ENCODE measurements around the gene TTC9B. TPM values are rescaled to one million over a fixed set of nuclear protein-coding genes. Genes with fewer than 3 reads are reported as not detected.

TTC9B gene
- total and polyA plus RNA-seq, 2 donors (not counting 1 experiment from before 2014, with no cell fraction given): not detected

GRCh38 chr19:40216013-40216776 lies 2.0 kb downstream of the TTC9B start:
- H3K4me3 Mint-ChIP-seq: no peak overlapping the region
- WGBS (ENCODE audit: insufficient coverage): 65% methylated on average over 21 of the region's 23 CpGs
- CTCF ChIA-PET: no interaction called here
- no peaks in the 10 kb centered on the region for H3K9me3 Mint-ChIP-seq (ENCODE audit: insufficient read depth)
- DNase-seq: no peak
- peaks cover 9 to 23% of the 10 kb centered on the region in 2 donors for H3K4me1 ChIP-seq (ENCODE audit: control insufficient read depth in 2 of 2, insufficient read depth in 2 of 2, low read length in 2 of 2)
- POLR2A ChIA-PET: no interaction called here
- intact Hi-C loops (cut with micrococcal nuclease): no loop called here
- no peaks in the 10 kb centered on the region for H4K20me1 ChIP-seq (ENCODE audit: control insufficient read depth, insufficient read depth, low read length, poor library complexity, severe bottlenecking)
- H3K27me3 Mint-ChIP-seq: peaks cover 32% of the 10 kb centered on the region
- H3K79me2 ChIP-seq (ENCODE audit: control insufficient read depth, insufficient read depth, low read length): no peaks in the 10 kb centered on the region
- no peaks in the 10 kb centered on the region for H3K36me3 ChIP-seq (replicated peaks in 1 of 2; ENCODE audit: control extremely low read depth in 1 of 2, control insufficient read depth in 1 of 2, extremely low read depth in 1 of 2, insufficient read depth in 2 of 2, low read length in 1 of 2)
- ATAC-seq (ENCODE audit: low read depth): no peak
- no peak overlapping the region for H3K27ac Mint-ChIP-seq
- H3K27me3 ChIP-seq (replicated peaks in 1 of 4; ENCODE audit: control extremely low read depth in 1 of 4, control insufficient read depth in 3 of 4, insufficient read depth in 4 of 4, low read length in 3 of 4): peaks cover 0 to 33% (median 19%) of the 10 kb centered on the region in 4 experiments
- H3K9me3 ChIP-seq (ENCODE audit: control extremely low read depth in 1 of 3, control insufficient read depth in 2 of 3, insufficient read depth in 1 of 3, low read length in 2 of 3): peaks cover 0 to 15% (median 0%) of the 10 kb centered on the region in 3 donors
- no peak overlapping the region for H3K27ac ChIP-seq (ENCODE audit: low read length in 2 of 2)
- H3K4me2 ChIP-seq (replicated peaks; ENCODE audit: low read depth, low read length, poor library complexity, severe bottlenecking): no peak overlapping the region
- H3K9ac ChIP-seq (ENCODE audit: low read length): no peak overlapping the region
- H2AFZ ChIP-seq (ENCODE audit: insufficient read depth, low read depth, low read length, poor library complexity, severe bottlenecking): no peak overlapping the region
- TF ChIP-seq CTCF (IDR thresholded peaks at IDR 0.05) (no peak), EZH2 (IDR thresholded peaks at IDR 0.05; ENCODE audit: borderline replicate concordance, insufficient read depth, low read depth, low read length, poor library complexity, severe bottlenecking) (no peak)
- no peak overlapping the region for H3K4me3 ChIP-seq (ENCODE audit: control extremely low read depth in 1 of 5, extremely low read depth in 1 of 5, insufficient read depth in 1 of 5, low read depth in 2 of 5, low read length in 4 of 5)
- H3K4me1 Mint-ChIP-seq: peaks cover 6% of the 10 kb centered on the region

DNA sequence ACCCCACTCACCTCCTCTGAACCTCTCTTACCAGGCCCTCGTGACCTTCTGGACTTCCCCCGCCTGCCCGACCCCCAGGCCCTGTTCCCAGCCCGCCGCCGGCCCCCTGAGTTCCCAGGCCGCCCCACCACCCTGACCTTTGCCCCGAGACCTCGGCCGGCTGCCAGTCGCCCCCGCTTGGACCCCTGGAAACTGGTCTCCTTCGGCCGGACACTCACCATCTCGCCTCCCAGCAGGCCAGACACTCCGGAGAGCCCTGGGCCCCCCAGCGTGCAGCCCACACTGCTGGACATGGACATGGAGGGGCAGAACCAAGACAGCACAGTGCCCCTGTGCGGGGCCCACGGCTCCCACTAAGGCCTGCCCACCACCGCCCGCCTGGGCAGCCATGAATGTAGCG lies 3.2 kb downstream of the TTC9B start:
- H2AFZ ChIP-seq (ENCODE audit: insufficient read depth, low read depth, low read length, poor library complexity, severe bottlenecking): no peak overlapping the region
- peaks cover 27% of the 10 kb centered on the region for H3K27me3 Mint-ChIP-seq
- ATAC-seq (ENCODE audit: low read depth) (no peak), DNase-seq (no peak)
- H3K79me2 ChIP-seq (ENCODE audit: control insufficient read depth, insufficient read depth, low read length): no peaks in the 10 kb centered on the region
- no peaks in the 10 kb centered on the region for H3K9me3 Mint-ChIP-seq (ENCODE audit: insufficient read depth)
- H3K36me3 ChIP-seq (replicated peaks in 1 of 2; ENCODE audit: control extremely low read depth in 1 of 2, control insufficient read depth in 1 of 2, extremely low read depth in 1 of 2, insufficient read depth in 2 of 2, low read length in 1 of 2): no peaks in the 10 kb centered on the region
- H3K27me3 ChIP-seq (replicated peaks in 1 of 4; ENCODE audit: control extremely low read depth in 1 of 4, control insufficient read depth in 3 of 4, insufficient read depth in 4 of 4, low read length in 3 of 4): peaks cover 0 to 29% (median 19%) of the 10 kb centered on the region in 4 experiments
- H3K4me3 Mint-ChIP-seq: no peak overlapping the region
- H3K4me1 Mint-ChIP-seq: peaks cover 4% of the 10 kb centered on the region
- ChIA-PET POLR2A (no interaction called here), CTCF (no interaction called here)
- peaks cover 0 to 15% (median 0%) of the 10 kb centered on the region in 3 donors for H3K9me3 ChIP-seq (ENCODE audit: control extremely low read depth in 1 of 3, control insufficient read depth in 2 of 3, insufficient read depth in 1 of 3, low read length in 2 of 3)
- no peaks in the 10 kb centered on the region for H4K20me1 ChIP-seq (ENCODE audit: control insufficient read depth, insufficient read depth, low read length, poor library complexity, severe bottlenecking)
- peaks cover 9 to 23% of the 10 kb centered on the region in 2 donors for H3K4me1 ChIP-seq (ENCODE audit: control insufficient read depth in 2 of 2, insufficient read depth in 2 of 2, low read length in 2 of 2)
- H3K27ac ChIP-seq (ENCODE audit: low read length in 2 of 2): no peak overlapping the region
- H3K4me3 ChIP-seq (ENCODE audit: control extremely low read depth in 1 of 5, extremely low read depth in 1 of 5, insufficient read depth in 1 of 5, low read depth in 2 of 5, low read length in 4 of 5): no peak overlapping the region
- 96% methylated on average over 22 of the region's 22 CpGs for WGBS (ENCODE audit: insufficient coverage)
- no peak for TF ChIP-seq EZH2 (IDR thresholded peaks at IDR 0.05; ENCODE audit: borderline replicate concordance, insufficient read depth, low read depth, low read length, poor library complexity, severe bottlenecking)
- no peak for TF ChIP-seq CTCF (IDR thresholded peaks at IDR 0.05)
- H3K9ac ChIP-seq (ENCODE audit: low read length): no peak overlapping the region
- H3K27ac Mint-ChIP-seq: no peak overlapping the region
- no peak overlapping the region for H3K4me2 ChIP-seq (replicated peaks; ENCODE audit: low read depth, low read length, poor library complexity, severe bottlenecking)
- intact Hi-C loops (cut with micrococcal nuclease): no loop called here
